ENCODE data around the gene CNFN. TPM values are rescaled to one million over a fixed set of nuclear protein-coding genes. Genes with fewer than 3 reads are reported as not detected.
A peak's percentile ranks its signal among the peaks of the same experiment; 100 is the strongest.

Gene CNFN
- total and polyA plus RNA-seq, 10 of the 15 experiments (the other 5 are each of a cell fraction or from before 2014, with no cell fraction given): 0.60 TPM; not detected in 9

GRCh38 chr19:42401365-42402303 is 11.5 kb upstream of the CNFN start (continued):
- no peak for TF ChIP-seq E2F4 (IDR thresholded peaks at IDR 0.05; ENCODE audit: low read depth, low read length)
- no peak for TF ChIP-seq RCOR1 (conservative IDR thresholded peaks at IDR 0.05; ENCODE audit: low read depth, low read length)
- no peak for TF ChIP-seq GABPA (IDR thresholded peaks at IDR 0.05; ENCODE audit: low read depth)
- no peak for TF ChIP-seq ETV6 (conservative IDR thresholded peaks at IDR 0.05 in 1 of 2, IDR thresholded peaks at IDR 0.05 in 1 of 2; ENCODE audit: borderline replicate concordance in 1 of 2, low read depth in 1 of 2)
- TF ChIP-seq IRF4 (IDR thresholded peaks at IDR 0.05; ENCODE audit: low read depth, low read length): no peak
- TF ChIP-seq MYB (IDR thresholded peaks at IDR 0.05; ENCODE audit: borderline replicate concordance, low read depth, low read length): no peak
- TF ChIP-seq ZSCAN29 (IDR thresholded peaks at IDR 0.05): no peak
- no peak for TF ChIP-seq MTA3 (IDR thresholded peaks at IDR 0.05; ENCODE audit: borderline replicate concordance, low read length)
- no peak for TF ChIP-seq CHD1 (IDR thresholded peaks at IDR 0.05; ENCODE audit: low read depth, low read length)
- TF ChIP-seq TARDBP (IDR thresholded peaks at IDR 0.05; ENCODE audit: borderline replicate concordance): no peak
- TF ChIP-seq RELA (IDR thresholded peaks at IDR 0.05; ENCODE audit: borderline replicate concordance, partially characterized antibody): no peak
- TF ChIP-seq SUZ12 (IDR thresholded peaks at IDR 0.05; ENCODE audit: unreplicated experiment): no peak
- TF ChIP-seq JUNB (IDR thresholded peaks at IDR 0.05): no peak
- TF ChIP-seq ZBTB4 (CRISPR knock-in tag; IDR thresholded peaks at IDR 0.05): no peak
- TF ChIP-seq ESRRA (IDR thresholded peaks at IDR 0.05; ENCODE audit: low read length): no peak
- TF ChIP-seq SIN3A (IDR thresholded peaks at IDR 0.05; ENCODE audit: low read depth, low read length): no peak
- TF ChIP-seq RAD21 (IDR thresholded peaks at IDR 0.05; ENCODE audit: insufficient read depth, low read depth, low read length): peak; percentile 47
- peak; percentile 69; the same call in 1 of the 2 replicates for TF ChIP-seq HDGF (IDR thresholded peaks at IDR 0.05)
- TF ChIP-seq NBN (IDR thresholded peaks at IDR 0.05): no peak
- TF ChIP-seq STAT3 (IDR thresholded peaks at IDR 0.05; ENCODE audit: low read depth, low read length): no peak
- TF ChIP-seq ZNF274 (IDR thresholded peaks at IDR 0.05; ENCODE audit: insufficient read depth, insufficient read length): no peak
- TF ChIP-seq MYC (IDR thresholded peaks at IDR 0.05; ENCODE audit: insufficient read depth, insufficient read length, insufficient replicate concordance, low read length, severe bottlenecking): no peak
- no peak for TF ChIP-seq FOS (IDR thresholded peaks at IDR 0.05; ENCODE audit: borderline replicate concordance, extremely low read depth, insufficient read length)
- TF ChIP-seq NFIC (IDR thresholded peaks at IDR 0.05; ENCODE audit: low read depth, low read length): no peak
- TF ChIP-seq POU2F2 (IDR thresholded peaks at IDR 0.05; ENCODE audit: borderline replicate concordance, low read depth, low read length): no peak
- peak in 1 of 2 experiments; percentile 39; a peak in 1 of 4 replicates for TF ChIP-seq IKZF2 (IDR thresholded peaks at IDR 0.05)

All from GM12878 (cell line).